ENCODE results near the gene HS6ST3. TPM values are rescaled to one million over a fixed set of nuclear protein-coding genes. Genes with fewer than 3 reads are reported as not detected.

HS6ST3 gene
- total RNA-seq, 1 experiment from 2014 or later = not detected

- no peaks in the 10 kb centered on the region for H3K9me3 Mint-ChIP-seq (ENCODE audit: unreplicated experiment)
- H3K4me1 Mint-ChIP-seq (ENCODE audit: low read depth, unreplicated experiment) = no peaks in the 10 kb centered on the region
- intact Hi-C loops (cut with micrococcal nuclease; ENCODE audit: unreplicated experiment) = no loop called here
- POLR2A ChIA-PET = no interaction called here
- Histone ChIP-seq H3K4me1 (no peaks in the 10 kb centered on the region), H3K9me3 (no peaks in the 10 kb centered on the region), H3K4me3 (ENCODE audit: low read depth, low read length) (no peak overlapping the region), H3K27me3 (replicated peaks; ENCODE audit: control insufficient read depth, insufficient read depth, low read length) (no peaks in the 10 kb centered on the region), H3K36me3 (ENCODE audit: control insufficient read depth, insufficient read depth, low read length) (no peaks in the 10 kb centered on the region)
- H3K27me3 Mint-ChIP-seq (ENCODE audit: insufficient read depth, unreplicated experiment) = peaks cover 11% of the 10 kb centered on the region
- TF ChIP-seq, protein P1, sequence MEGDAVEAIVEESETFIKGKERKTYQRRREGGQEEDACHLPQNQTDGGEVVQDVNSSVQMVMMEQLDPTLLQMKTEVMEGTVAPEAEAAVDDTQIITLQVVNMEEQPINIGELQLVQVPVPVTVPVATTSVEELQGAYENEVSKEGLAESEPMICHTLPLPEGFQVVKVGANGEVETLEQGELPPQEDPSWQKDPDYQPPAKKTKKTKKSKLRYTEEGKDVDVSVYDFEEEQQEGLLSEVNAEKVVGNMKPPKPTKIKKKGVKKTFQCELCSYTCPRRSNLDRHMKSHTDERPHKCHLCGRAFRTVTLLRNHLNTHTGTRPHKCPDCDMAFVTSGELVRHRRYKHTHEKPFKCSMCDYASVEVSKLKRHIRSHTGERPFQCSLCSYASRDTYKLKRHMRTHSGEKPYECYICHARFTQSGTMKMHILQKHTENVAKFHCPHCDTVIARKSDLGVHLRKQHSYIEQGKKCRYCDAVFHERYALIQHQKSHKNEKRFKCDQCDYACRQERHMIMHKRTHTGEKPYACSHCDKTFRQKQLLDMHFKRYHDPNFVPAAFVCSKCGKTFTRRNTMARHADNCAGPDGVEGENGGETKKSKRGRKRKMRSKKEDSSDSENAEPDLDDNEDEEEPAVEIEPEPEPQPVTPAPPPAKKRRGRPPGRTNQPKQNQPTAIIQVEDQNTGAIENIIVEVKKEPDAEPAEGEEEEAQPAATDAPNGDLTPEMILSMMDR (IDR thresholded peaks at IDR 0.05; ENCODE audit: insufficient read depth in 1 of 2, low read depth in 1 of 2, low read length in 1 of 2, severe bottlenecking in 1 of 2, unreplicated experiment in 1 of 2) = no peak
- no peaks in the 10 kb centered on the region for H3K36me3 Mint-ChIP-seq (ENCODE audit: insufficient read depth, unreplicated experiment)
- DNase-seq = no peak
- CTCF ChIA-PET = no interaction called here
- H3K27ac Mint-ChIP-seq (ENCODE audit: unreplicated experiment) = no peak overlapping the region
- no TSS peak for BruUV-seq (replicated peaks)
- no peak overlapping the region for H3K4me3 Mint-ChIP-seq (ENCODE audit: unreplicated experiment)
These were observed 326.0 kb downstream of the HS6ST3 start for GRCh38 chr13:96415831-96416385.

DNA sequence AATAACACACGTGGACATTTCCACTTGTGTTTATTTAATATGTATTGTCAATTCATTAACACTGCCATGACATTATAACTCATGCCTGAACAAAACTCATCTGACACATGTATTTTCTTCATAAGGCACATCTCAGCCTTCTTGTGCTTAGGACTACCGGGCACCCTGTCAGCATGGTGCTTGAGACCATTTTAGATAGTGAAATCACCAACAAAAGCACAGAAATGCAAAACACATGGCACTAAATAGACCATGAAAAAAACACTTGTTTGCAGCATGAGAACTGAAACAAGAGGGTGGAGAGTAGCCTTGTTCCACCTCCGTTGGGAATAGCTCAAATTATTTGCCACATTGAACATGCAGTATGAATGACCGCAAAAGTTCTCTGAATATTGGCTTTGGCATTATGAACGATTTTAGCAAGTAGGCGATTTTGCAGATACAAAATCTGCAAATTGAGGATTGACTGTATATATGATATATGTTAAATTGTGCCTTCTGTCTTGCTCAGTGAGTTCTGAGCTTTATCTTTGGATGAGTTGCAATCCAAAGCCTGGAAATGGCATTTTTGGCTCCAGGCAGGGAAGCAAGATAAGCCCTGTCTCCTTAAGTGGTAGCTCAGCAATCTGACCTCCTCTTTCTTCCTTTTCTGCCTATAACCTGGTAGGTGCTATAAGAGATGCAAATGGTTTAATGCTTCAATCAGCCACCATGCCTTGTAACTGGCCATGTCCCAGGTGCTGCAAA is 328.2 kb downstream of the HS6ST3 start:
- DNase-seq = no peak
- no peaks in the 10 kb centered on the region for H3K27me3 ChIP-seq (replicated peaks; ENCODE audit: control insufficient read depth, insufficient read depth, low read length)
- H3K9me3 ChIP-seq = no peaks in the 10 kb centered on the region
- POLR2A ChIA-PET = no interaction called here
- H3K4me1 ChIP-seq = no peaks in the 10 kb centered on the region
- peaks cover 9% of the 10 kb centered on the region for H3K27me3 Mint-ChIP-seq (ENCODE audit: insufficient read depth, unreplicated experiment)
- H3K4me3 ChIP-seq (ENCODE audit: low read depth, low read length) = no peak overlapping the region
- H3K27ac Mint-ChIP-seq (ENCODE audit: unreplicated experiment) = no peak overlapping the region
- no peaks in the 10 kb centered on the region for H3K9me3 Mint-ChIP-seq (ENCODE audit: unreplicated experiment)
- no peak overlapping the region for H3K4me3 Mint-ChIP-seq (ENCODE audit: unreplicated experiment)
- TF ChIP-seq, protein P1 (IDR thresholded peaks at IDR 0.05; ENCODE audit: insufficient read depth in 1 of 2, low read depth in 1 of 2, low read length in 1 of 2, severe bottlenecking in 1 of 2, unreplicated experiment in 1 of 2) = no peak
- H3K36me3 Mint-ChIP-seq (ENCODE audit: insufficient read depth, unreplicated experiment) = no peaks in the 10 kb centered on the region
- CTCF ChIA-PET = no interaction called here
- BruUV-seq (replicated peaks) = no TSS peak
- no peaks in the 10 kb centered on the region for H3K36me3 ChIP-seq (ENCODE audit: control insufficient read depth, insufficient read depth, low read length)
- no peaks in the 10 kb centered on the region for H3K4me1 Mint-ChIP-seq (ENCODE audit: low read depth, unreplicated experiment)
- intact Hi-C loops (cut with micrococcal nuclease; ENCODE audit: unreplicated experiment) = no loop called here

DNA sequence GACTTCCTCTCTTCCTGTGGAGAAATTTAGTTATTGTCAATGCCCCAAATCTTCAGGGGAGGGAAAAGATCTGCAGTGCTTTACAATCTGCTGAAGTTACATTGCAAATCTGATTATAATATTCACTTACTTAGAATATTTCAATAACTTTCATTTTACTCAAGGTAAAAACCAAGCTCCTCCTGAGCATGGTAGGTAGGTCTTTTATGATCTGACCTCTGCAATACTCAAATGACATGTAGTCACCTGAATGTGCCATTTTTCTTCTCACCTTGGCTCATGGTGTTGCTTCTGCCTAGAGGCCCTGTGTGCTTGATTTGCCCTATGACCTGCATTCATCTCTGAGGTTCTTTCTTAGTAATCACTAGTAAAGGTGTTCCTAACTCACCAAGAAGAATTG is 331.4 kb downstream of the HS6ST3 start:
- no peak overlapping the region for H3K4me3 ChIP-seq (ENCODE audit: low read depth, low read length)
- no peak for DNase-seq
- no peaks in the 10 kb centered on the region for H3K27me3 ChIP-seq (replicated peaks; ENCODE audit: control insufficient read depth, insufficient read depth, low read length)
- ChIA-PET POLR2A (no interaction called here), CTCF (no interaction called here)
- Mint-ChIP-seq H3K27ac (ENCODE audit: unreplicated experiment) (no peak overlapping the region), H3K9me3 (ENCODE audit: unreplicated experiment) (no peaks in the 10 kb centered on the region), H3K36me3 (ENCODE audit: insufficient read depth, unreplicated experiment) (no peaks in the 10 kb centered on the region), H3K4me1 (ENCODE audit: low read depth, unreplicated experiment) (no peaks in the 10 kb centered on the region), H3K4me3 (ENCODE audit: unreplicated experiment) (no peak overlapping the region), H3K27me3 (ENCODE audit: insufficient read depth, unreplicated experiment) (peaks cover 18% of the 10 kb centered on the region)
- no peaks in the 10 kb centered on the region for H3K36me3 ChIP-seq (ENCODE audit: control insufficient read depth, insufficient read depth, low read length)
- no peaks in the 10 kb centered on the region for H3K9me3 ChIP-seq
- no TSS peak for BruUV-seq (replicated peaks)
- H3K4me1 ChIP-seq = no peaks in the 10 kb centered on the region
- TF ChIP-seq, protein P1 (IDR thresholded peaks at IDR 0.05; ENCODE audit: insufficient read depth in 1 of 2, low read depth in 1 of 2, low read length in 1 of 2, severe bottlenecking in 1 of 2, unreplicated experiment in 1 of 2) = no peak
- intact Hi-C loops (cut with micrococcal nuclease; ENCODE audit: unreplicated experiment) = no loop called here
